GM19455 (cell line): ENCODE data around the gene AVEN.
"Not testable (repeated sequence)": the region's sequence is repeated elsewhere in the genome, so short reads cannot be mapped to it uniquely, and the experiment has no call there.

Experiments used
- ATAC-seq: cut with Tn5 transposase; IDR thresholded peaks from one replicate; pipeline ENCODE4 v1.9.1; 2021; ENCODE audit not compliant: unreplicated experiment

The AVEN gene

GRCh38 chr15:34043391-34043790 is 4.4 kb upstream of the AVEN start:
- no peak for ATAC-seq

GRCh38 chr15:34039790-34040113 is 748 bp upstream of the AVEN start:
- ATAC-seq = no peak

GRCh38 chr15:34038023-34038870 is 757 bp downstream of the AVEN start:
- peak; percentile 76 for ATAC-seq

GRCh38 chr15:34031987-34032760 is 6.8 kb downstream of the AVEN start:
- no peak for ATAC-seq

- no peak for ATAC-seq
These were observed 11.4 kb downstream of the AVEN start for GRCh38 chr15:34027606-34028005.

- ATAC-seq = no peak
These were observed 13.8 kb downstream of the AVEN start for GRCh38 chr15:34025252-34025651.

- no peak for ATAC-seq
These were observed 15.1 kb downstream of the AVEN start for GRCh38 chr15:34023907-34024306.

GRCh38 chr15:34019369-34019990 is 19.5 kb downstream of the AVEN start:
- no peak for ATAC-seq

GRCh38 chr15:34018738-34019137 is 20.3 kb downstream of the AVEN start:
- not testable (repeated sequence) for ATAC-seq

GRCh38 chr15:34018021-34018645 is 20.9 kb downstream of the AVEN start:
- no peak for ATAC-seq

GRCh38 chr15:34014556-34014955 is 24.4 kb downstream of the AVEN start:
- no peak for ATAC-seq

GRCh38 chr15:34013746-34014145 is 25.3 kb downstream of the AVEN start:
- ATAC-seq = no peak

GRCh38 chr15:34012461-34013028 is 26.5 kb downstream of the AVEN start:
- ATAC-seq = no peak

GRCh38 chr15:34011481-34011880 is 27.5 kb downstream of the AVEN start:
- no peak for ATAC-seq

GRCh38 chr15:34010921-34011320 is 28.1 kb downstream of the AVEN start:
- ATAC-seq = no peak

- ATAC-seq = no peak
These were observed 29.3 kb downstream of the AVEN start for GRCh38 chr15:34009656-34010055.

- ATAC-seq = no peak
These were observed 32.6 kb downstream of the AVEN start for GRCh38 chr15:34006381-34006780.

- no peak for ATAC-seq
These were observed 37.5 kb downstream of the AVEN start for GRCh38 chr15:34001536-34001935.

- not testable (repeated sequence) for ATAC-seq
These were observed 43.3 kb downstream of the AVEN start for GRCh38 chr15:33995666-33996065.

- ATAC-seq = no peak
These were observed 44.9 kb downstream of the AVEN start for GRCh38 chr15:33994005-33994615.

- no peak for ATAC-seq
These were observed 50.6 kb downstream of the AVEN start for GRCh38 chr15:33988384-33988783.
